ENCODE results near the gene EPS8L1. TPM values are rescaled to one million over a fixed set of nuclear protein-coding genes. Genes with fewer than 3 reads are reported as not detected.

Gene EPS8L1
- total RNA-seq, 1 experiment from 2014 or later: 75.8 TPM

DNA sequence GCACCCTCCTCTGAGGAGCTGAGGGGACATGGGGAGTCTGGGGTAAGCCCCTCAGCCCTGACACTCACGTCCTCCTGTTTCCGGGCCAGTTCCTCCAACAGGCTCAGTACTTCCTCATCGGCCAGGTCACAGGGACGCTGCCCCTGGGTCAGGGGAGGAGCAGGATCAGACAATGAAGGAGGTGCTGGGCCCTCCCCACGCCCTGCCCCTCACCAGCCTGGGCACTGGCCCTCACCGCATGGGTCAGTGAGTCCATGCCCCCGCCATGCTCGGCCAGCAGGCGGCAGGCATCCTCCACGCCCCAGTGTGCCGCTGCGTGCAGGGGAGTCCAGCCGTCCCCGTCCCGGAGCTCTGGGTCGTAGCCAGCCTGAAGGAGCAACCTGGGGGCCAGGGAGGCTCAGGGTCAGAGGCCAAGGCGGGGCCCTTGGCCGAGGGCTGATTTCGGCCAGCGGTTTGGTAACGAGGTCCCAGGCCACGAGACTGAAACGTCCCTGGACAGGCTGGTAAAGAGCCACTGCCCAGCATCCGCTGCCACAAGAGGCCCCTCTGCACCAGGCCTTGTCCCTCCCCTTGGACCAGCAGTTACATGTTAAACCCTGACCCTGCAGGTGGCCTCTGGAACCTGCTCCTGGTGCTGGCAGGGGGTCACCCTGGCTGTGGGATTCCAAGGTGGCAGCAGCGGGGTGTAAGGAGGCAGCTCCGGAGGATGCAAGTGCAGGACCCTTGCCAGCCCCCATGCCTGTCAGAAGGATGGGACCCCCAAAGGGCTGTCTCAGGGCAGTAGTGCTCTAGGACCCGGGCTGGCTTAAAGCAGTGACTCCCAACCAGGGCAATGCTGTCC lies 23.3 kb downstream of the EPS8L1 start:
- Histone ChIP-seq H3K4me1 (ENCODE audit: insufficient read depth, low read length) (no peaks in the 10 kb centered on the region), H2AFZ (ENCODE audit: low read length) (no peak overlapping the region), H3K4me2 (ENCODE audit: low read length) (no peak overlapping the region), H3K9me2 (replicated peaks; ENCODE audit: low read length) (no peaks in the 10 kb centered on the region), H3K9ac (ENCODE audit: low read length) (no peak overlapping the region), H3K4me3 (ENCODE audit: low read length) (no peak overlapping the region), H3K9me3 (ENCODE audit: low read length) (no peaks in the 10 kb centered on the region), H3F3A (ENCODE audit: low read length, unreplicated experiment) (no peaks in the 10 kb centered on the region), H3K27ac (ENCODE audit: low read length) (no peak overlapping the region), H3K36me3 (ENCODE audit: low read depth, low read length) (peaks cover 10% of the 10 kb centered on the region; the same call in 1 of the 2 replicates), H4K20me1 (ENCODE audit: low read length) (0 out of 2 replicates have a peak, but pooled peaks cover 3% of the 10 kb centered on the region), H3K27me3 (ENCODE audit: low read length) (no peaks in the 10 kb centered on the region), H3K79me2 (ENCODE audit: low read length) (no peaks in the 10 kb centered on the region)
- ChIA-PET POLR2A (ENCODE audit: unreplicated experiment) (no interaction called here), CTCF (interaction anchor here (0.6 kb wide), 1 partner anchor 1069 kb away, joined by 10 read pairs; no protein-coding TSS in a partner anchor)
- DNase-seq: no peak
- TF ChIP-seq, protein P1, sequence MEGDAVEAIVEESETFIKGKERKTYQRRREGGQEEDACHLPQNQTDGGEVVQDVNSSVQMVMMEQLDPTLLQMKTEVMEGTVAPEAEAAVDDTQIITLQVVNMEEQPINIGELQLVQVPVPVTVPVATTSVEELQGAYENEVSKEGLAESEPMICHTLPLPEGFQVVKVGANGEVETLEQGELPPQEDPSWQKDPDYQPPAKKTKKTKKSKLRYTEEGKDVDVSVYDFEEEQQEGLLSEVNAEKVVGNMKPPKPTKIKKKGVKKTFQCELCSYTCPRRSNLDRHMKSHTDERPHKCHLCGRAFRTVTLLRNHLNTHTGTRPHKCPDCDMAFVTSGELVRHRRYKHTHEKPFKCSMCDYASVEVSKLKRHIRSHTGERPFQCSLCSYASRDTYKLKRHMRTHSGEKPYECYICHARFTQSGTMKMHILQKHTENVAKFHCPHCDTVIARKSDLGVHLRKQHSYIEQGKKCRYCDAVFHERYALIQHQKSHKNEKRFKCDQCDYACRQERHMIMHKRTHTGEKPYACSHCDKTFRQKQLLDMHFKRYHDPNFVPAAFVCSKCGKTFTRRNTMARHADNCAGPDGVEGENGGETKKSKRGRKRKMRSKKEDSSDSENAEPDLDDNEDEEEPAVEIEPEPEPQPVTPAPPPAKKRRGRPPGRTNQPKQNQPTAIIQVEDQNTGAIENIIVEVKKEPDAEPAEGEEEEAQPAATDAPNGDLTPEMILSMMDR (conservative IDR thresholded peaks at IDR 0.05; ENCODE audit: low read depth, low read length): 0 out of 2 replicates have a peak, but pooled peaks have one; percentile 21
- no peak for TF ChIP-seq EZH2phosphoT487 (IDR thresholded peaks at IDR 0.05; ENCODE audit: borderline replicate concordance, low read length)
- intact Hi-C loops (cut with micrococcal nuclease): no loop called here
- BruUV-seq (replicated peaks): no TSS peak
- no peak for ATAC-seq

DNA sequence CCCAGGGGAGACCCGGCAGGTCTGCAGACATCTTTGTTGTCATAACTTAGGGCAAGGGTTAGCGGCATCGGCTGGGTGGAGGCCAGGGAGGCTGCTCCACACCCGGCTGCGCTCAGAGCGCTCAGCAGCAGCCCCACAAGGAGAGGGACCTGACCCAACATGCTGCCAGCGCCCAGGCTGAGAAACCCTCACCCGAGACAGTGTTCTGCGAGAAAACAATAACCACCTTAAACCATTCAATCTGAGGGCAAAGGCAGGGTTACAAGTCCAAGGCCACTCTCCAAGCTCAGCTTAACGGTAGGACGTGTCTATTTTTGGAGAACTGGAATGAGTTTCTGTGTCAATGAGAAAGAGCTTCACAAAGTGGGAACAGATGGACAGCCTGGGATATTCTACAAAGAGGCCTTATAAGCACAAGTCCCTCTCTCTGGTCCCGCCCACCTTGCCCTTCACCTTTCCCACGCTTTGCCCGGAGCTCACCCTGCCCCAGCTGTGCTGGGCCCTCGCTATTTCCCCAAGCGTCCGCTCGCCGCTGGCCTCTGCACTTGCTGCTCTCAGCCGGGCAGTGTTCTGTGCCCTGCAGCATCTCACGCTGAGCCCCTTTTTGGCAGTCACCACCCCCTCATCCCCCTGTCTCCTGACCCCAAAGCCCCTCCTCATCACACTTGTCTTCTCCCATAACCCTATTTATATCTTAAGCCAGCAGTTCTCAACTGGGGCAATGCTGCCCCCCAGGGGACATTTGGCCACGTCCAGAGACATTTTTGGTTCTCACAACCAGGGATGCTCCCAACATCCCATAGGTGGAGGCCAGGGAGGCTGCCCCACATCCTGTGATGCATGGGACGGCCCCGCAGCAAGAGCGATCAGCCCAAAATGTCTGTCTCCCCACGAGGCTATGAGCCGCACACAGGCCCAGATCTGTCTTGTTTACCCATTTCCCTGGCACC lies 24.2 kb downstream of the EPS8L1 start:
- H3K27me3 ChIP-seq (ENCODE audit: low read length): no peaks in the 10 kb centered on the region
- no peak overlapping the region for H3K4me2 ChIP-seq (ENCODE audit: low read length)
- no TSS peak for BruUV-seq (replicated peaks)
- ChIA-PET CTCF (interaction anchor here (0.6 kb wide), 1 partner anchor 1068 kb away, joined by 10 read pairs; no protein-coding TSS in a partner anchor), POLR2A (ENCODE audit: unreplicated experiment) (no interaction called here)
- H3K4me3 ChIP-seq (ENCODE audit: low read length): no peak overlapping the region
- TF ChIP-seq EZH2phosphoT487 (IDR thresholded peaks at IDR 0.05; ENCODE audit: borderline replicate concordance, low read length) (no peak), EZH2 (IDR thresholded peaks at IDR 0.05; ENCODE audit: low read length, unreplicated experiment) (no peak)
- TF ChIP-seq, protein P1 (conservative IDR thresholded peaks at IDR 0.05; ENCODE audit: low read depth, low read length): peak; percentile 65
- H2AFZ ChIP-seq (ENCODE audit: low read length): no peak overlapping the region
- 0 out of 2 replicates have a peak, but pooled peaks cover 3% of the 10 kb centered on the region for H4K20me1 ChIP-seq (ENCODE audit: low read length)
- no peaks in the 10 kb centered on the region for H3K9me2 ChIP-seq (replicated peaks; ENCODE audit: low read length)
- H3K27ac ChIP-seq (ENCODE audit: low read length): no peak overlapping the region
- no peak overlapping the region for H3K9ac ChIP-seq (ENCODE audit: low read length)
- DNase-seq: peak; percentile 48
- no peaks in the 10 kb centered on the region for H3K9me3 ChIP-seq (ENCODE audit: low read length)
- intact Hi-C loops (cut with micrococcal nuclease): no loop called here
- H3K79me2 ChIP-seq (ENCODE audit: low read length): no peaks in the 10 kb centered on the region
- no peaks in the 10 kb centered on the region for H3F3A ChIP-seq (ENCODE audit: low read length, unreplicated experiment)
- H3K36me3 ChIP-seq (ENCODE audit: low read depth, low read length): peaks cover 8% of the 10 kb centered on the region; the same call in 1 of the 2 replicates
- peak; percentile 55; the same call in 1 of the 2 replicates for ATAC-seq
- H3K4me1 ChIP-seq (ENCODE audit: insufficient read depth, low read length): no peaks in the 10 kb centered on the region
